ENCODE measurements around the gene PYGM.

- TF ChIP-seq EZH2 (IDR thresholded peaks at IDR 0.05), result no peak
- TF ChIP-seq POLR2AphosphoS5 (IDR thresholded peaks at IDR 0.05; ENCODE audit: borderline replicate concordance, low read depth, low read length), result no peak
- TF ChIP-seq FOXP2 (optimal IDR thresholded peaks at IDR 0.05; ENCODE audit: control extremely low read depth, extremely low read length, insufficient read depth), result no peak
Measured at GRCh38 chr11:64747961-64748665, 11.7 kb downstream of the PYGM start.
